NCI-H1105 treated with DMSO at 0.1 percent for 48 hours (cell line): ENCODE results near the gene ZNF319.

Experiments
- DNase-seq: peaks from one replicate; lab custom pipeline; 2025; lab: John Stamatoyannopoulos, UW

Gene ZNF319

GRCh38 chr16:57977418-57978069 is 22.9 kb downstream of the ZNF319 start:
- no peak for DNase-seq

GRCh38 chr16:57976331-57976796 is 24.1 kb downstream of the ZNF319 start:
- no peak for DNase-seq

- DNase-seq: no peak
Observed at GRCh38 chr16:57972306-57972705, 28.2 kb downstream of the ZNF319 start.

- no peak for DNase-seq
Observed at GRCh38 chr16:57971848-57972247, 28.6 kb downstream of the ZNF319 start.

- DNase-seq: no peak
Observed at GRCh38 chr16:57970970-57971369, 29.5 kb downstream of the ZNF319 start, which contains the start of gene CNGB1. Gene CNGB1 (minus strand): TSS chr16:57971128. CDS start chr16:57967286, 3,842 bp downstream.

GRCh38 chr16:57970319-57970718 is 30.2 kb downstream of the ZNF319 start:
- DNase-seq: no peak

- DNase-seq: no peak
Observed at GRCh38 chr16:57969451-57970123, 30.9 kb downstream of the ZNF319 start.

GRCh38 chr16:57967916-57968315 is 32.6 kb downstream of the ZNF319 start:
- DNase-seq: no peak

GRCh38 chr16:57966986-57967385 is 33.5 kb downstream of the ZNF319 start:
- DNase-seq: no peak

- DNase-seq: no peak
Observed at GRCh38 chr16:57966204-57966771, 34.2 kb downstream of the ZNF319 start.

- DNase-seq: no peak
Observed at GRCh38 chr16:57964157-57964700, 36.2 kb downstream of the ZNF319 start.

GRCh38 chr16:57962756-57963155 is 37.7 kb downstream of the ZNF319 start:
- DNase-seq: no peak

GRCh38 chr16:57962046-57962445 is 38.4 kb downstream of the ZNF319 start:
- no peak for DNase-seq

- DNase-seq: no peak
Observed at GRCh38 chr16:57961538-57961937, 38.9 kb downstream of the ZNF319 start.

- no peak for DNase-seq
Observed at GRCh38 chr16:57960826-57961472, 39.5 kb downstream of the ZNF319 start.

- no peak for DNase-seq
Observed at GRCh38 chr16:57960310-57960709, 40.2 kb downstream of the ZNF319 start.

- DNase-seq: no peak
Observed at GRCh38 chr16:57959804-57960203, 40.7 kb downstream of the ZNF319 start.

GRCh38 chr16:57959121-57959520 is 41.4 kb downstream of the ZNF319 start:
- no peak for DNase-seq

- no peak for DNase-seq
Observed at GRCh38 chr16:57958544-57958943, 41.9 kb downstream of the ZNF319 start.

GRCh38 chr16:57957673-57958392 is 42.6 kb downstream of the ZNF319 start:
- DNase-seq: no peak

- DNase-seq: no peak
Observed at GRCh38 chr16:57956924-57957672, 43.4 kb downstream of the ZNF319 start.
